ENCODE results near the gene VSTM2L. TPM values are rescaled to one million over a fixed set of nuclear protein-coding genes. Genes with fewer than 3 reads are reported as not detected.

The VSTM2L gene
- total and polyA plus RNA-seq, 9 of the 15 experiments (the other 6 are each of a cell fraction or from before 2014, with no cell fraction given): not detected

- TF ChIP-seq, protein P1, sequence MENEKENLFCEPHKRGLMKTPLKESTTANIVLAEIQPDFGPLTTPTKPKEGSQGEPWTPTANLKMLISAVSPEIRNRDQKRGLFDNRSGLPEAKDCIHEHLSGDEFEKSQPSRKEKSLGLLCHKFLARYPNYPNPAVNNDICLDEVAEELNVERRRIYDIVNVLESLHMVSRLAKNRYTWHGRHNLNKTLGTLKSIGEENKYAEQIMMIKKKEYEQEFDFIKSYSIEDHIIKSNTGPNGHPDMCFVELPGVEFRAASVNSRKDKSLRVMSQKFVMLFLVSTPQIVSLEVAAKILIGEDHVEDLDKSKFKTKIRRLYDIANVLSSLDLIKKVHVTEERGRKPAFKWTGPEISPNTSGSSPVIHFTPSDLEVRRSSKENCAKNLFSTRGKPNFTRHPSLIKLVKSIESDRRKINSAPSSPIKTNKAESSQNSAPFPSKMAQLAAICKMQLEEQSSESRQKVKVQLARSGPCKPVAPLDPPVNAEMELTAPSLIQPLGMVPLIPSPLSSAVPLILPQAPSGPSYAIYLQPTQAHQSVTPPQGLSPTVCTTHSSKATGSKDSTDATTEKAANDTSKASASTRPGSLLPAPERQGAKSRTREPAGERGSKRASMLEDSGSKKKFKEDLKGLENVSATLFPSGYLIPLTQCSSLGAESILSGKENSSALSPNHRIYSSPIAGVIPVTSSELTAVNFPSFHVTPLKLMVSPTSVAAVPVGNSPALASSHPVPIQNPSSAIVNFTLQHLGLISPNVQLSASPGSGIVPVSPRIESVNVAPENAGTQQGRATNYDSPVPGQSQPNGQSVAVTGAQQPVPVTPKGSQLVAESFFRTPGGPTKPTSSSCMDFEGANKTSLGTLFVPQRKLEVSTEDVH (IDR thresholded peaks at IDR 0.05; ENCODE audit: low read depth, partially characterized antibody): no peak
- TF ChIP-seq ZNF699 (CRISPR knock-in tag; IDR thresholded peaks at IDR 0.05; ENCODE audit: insufficient replicate concordance) (no peak), CBX2 (IDR thresholded peaks at IDR 0.05; ENCODE audit: insufficient read depth, low read length, poor library complexity, severe bottlenecking) (no peak), ZNF316 (IDR thresholded peaks at IDR 0.05) (peak; percentile 42; the same call in 1 of the 2 replicates), PURB (CRISPR knock-in tag; IDR thresholded peaks at IDR 0.05; ENCODE audit: low read depth) (no peak), BMI1 (IDR thresholded peaks at IDR 0.05; ENCODE audit: low read length) (no peak), GTF2A2 (tag; IDR thresholded peaks at IDR 0.05) (no peak), PML (IDR thresholded peaks at IDR 0.05; ENCODE audit: low read length) (no peak), CBX8 (IDR thresholded peaks at IDR 0.05; ENCODE audit: borderline replicate concordance, extremely low read depth, low read depth, low read length, poor library complexity, severe bottlenecking) (no peak), TSC22D4 (tag; IDR thresholded peaks at IDR 0.05) (no peak), DPF2 (IDR thresholded peaks at IDR 0.05) (peak; percentile 78), ZNF766 (CRISPR knock-in tag; conservative IDR thresholded peaks at IDR 0.05) (no peak), MYC (IDR thresholded peaks at IDR 0.05; ENCODE audit: low read depth, low read length) (peak; percentile 83), MYC (CRISPR knock-in tag; IDR thresholded peaks at IDR 0.05; ENCODE audit: borderline replicate concordance, low read depth) (no peak), HDAC1 (IDR thresholded peaks at IDR 0.05) (peak in 1 of 2 experiments; percentile 44; a peak in 1 of 4 replicates), RNF2 (IDR thresholded peaks at IDR 0.05) (no peak), SMC3 (conservative IDR thresholded peaks at IDR 0.05; ENCODE audit: insufficient read depth, low read depth, low read length) (no peak), GTF2F1 (IDR thresholded peaks at IDR 0.05; ENCODE audit: low read depth, low read length) (no peak), HNRNPK (IDR thresholded peaks at IDR 0.05; ENCODE audit: low read depth, low read length, poor library complexity, severe bottlenecking) (no peak), ZNF174 (CRISPR knock-in tag; IDR thresholded peaks at IDR 0.05) (no peak), MEIS2 (IDR thresholded peaks at IDR 0.05; ENCODE audit: partially characterized antibody) (peak; percentile 79), GABPB2 (CRISPR knock-in tag; conservative IDR thresholded peaks at IDR 0.05) (no peak)
- TF ChIP-seq, protein P2, sequence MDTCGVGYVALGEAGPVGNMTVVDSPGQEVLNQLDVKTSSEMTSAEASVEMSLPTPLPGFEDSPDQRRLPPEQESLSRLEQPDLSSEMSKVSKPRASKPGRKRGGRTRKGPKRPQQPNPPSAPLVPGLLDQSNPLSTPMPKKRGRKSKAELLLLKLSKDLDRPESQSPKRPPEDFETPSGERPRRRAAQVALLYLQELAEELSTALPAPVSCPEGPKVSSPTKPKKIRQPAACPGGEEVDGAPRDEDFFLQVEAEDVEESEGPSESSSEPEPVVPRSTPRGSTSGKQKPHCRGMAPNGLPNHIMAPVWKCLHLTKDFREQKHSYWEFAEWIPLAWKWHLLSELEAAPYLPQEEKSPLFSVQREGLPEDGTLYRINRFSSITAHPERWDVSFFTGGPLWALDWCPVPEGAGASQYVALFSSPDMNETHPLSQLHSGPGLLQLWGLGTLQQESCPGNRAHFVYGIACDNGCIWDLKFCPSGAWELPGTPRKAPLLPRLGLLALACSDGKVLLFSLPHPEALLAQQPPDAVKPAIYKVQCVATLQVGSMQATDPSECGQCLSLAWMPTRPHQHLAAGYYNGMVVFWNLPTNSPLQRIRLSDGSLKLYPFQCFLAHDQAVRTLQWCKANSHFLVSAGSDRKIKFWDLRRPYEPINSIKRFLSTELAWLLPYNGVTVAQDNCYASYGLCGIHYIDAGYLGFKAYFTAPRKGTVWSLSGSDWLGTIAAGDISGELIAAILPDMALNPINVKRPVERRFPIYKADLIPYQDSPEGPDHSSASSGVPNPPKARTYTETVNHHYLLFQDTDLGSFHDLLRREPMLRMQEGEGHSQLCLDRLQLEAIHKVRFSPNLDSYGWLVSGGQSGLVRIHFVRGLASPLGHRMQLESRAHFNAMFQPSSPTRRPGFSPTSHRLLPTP (IDR thresholded peaks at IDR 0.05; ENCODE audit: borderline replicate concordance, extremely low read depth, insufficient read length): no peak
Observed at GRCh38 chr20:37973059-37973910, 70.4 kb downstream of the VSTM2L start (continued).

All from K562 (cell line).